ENCODE measurements around the gene SYT2. TPM values are rescaled to one million over a fixed set of nuclear protein-coding genes. Genes with fewer than 3 reads are reported as not detected.

SYT2 gene
- total RNA-seq, 1 experiment from 2014 or later: 12.1 TPM

DNA sequence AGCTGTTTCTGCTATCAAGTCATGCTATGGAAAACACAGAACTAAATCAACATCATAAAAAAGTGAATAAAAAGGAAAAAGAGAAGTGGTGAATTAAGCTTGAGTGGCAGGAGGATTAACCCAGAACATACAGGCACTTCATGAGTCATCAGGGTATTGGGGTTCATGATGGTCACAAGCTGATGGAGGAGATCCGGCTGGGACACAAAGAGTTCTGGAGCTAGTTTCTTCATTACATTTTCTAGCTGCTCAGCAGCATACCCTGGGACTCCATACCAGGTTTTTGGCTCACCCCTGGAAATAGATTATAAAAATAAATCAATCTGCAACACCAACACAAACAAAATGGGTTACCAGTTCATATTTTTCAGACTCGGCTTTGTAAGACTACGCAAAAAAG lies 42.5 kb upstream of the SYT2 start (continued):
- TF ChIP-seq, protein P1, sequence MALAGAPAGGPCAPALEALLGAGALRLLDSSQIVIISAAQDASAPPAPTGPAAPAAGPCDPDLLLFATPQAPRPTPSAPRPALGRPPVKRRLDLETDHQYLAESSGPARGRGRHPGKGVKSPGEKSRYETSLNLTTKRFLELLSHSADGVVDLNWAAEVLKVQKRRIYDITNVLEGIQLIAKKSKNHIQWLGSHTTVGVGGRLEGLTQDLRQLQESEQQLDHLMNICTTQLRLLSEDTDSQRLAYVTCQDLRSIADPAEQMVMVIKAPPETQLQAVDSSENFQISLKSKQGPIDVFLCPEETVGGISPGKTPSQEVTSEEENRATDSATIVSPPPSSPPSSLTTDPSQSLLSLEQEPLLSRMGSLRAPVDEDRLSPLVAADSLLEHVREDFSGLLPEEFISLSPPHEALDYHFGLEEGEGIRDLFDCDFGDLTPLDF (CRISPR knock-in tag; IDR thresholded peaks at IDR 0.05): no peak
- TF ChIP-seq TCF7 (CRISPR knock-in tag; IDR thresholded peaks at IDR 0.05; ENCODE audit: low read depth) (no peak), ESRRA (CRISPR knock-in tag; IDR thresholded peaks at IDR 0.05; ENCODE audit: borderline replicate concordance) (no peak)

DNA sequence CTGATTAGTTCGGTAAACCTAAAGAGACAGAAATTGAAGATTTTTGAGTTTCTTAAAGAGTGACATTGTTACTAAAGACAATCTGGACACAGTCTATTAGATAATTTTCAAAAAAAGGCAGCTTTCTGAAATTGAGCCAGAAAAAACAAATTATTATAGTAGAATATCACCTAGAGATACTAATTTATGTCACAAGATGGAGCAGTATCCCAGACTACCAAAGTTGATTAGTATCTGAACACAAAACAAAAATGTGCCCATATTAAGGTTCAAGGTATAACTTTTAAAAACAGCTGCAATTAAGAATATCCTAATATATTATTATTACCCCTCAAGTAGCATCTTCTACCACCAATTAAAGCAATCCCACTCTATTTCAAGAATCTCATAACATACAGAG lies 40.5 kb upstream of the SYT2 start:
- no peak overlapping the region for H3K27ac Mint-ChIP-seq
- no peak for TF ChIP-seq FOXJ3 (CRISPR knock-in tag; IDR thresholded peaks at IDR 0.05; ENCODE audit: borderline replicate concordance)
- peaks cover 92% of the 10 kb centered on the region for H3K36me3 Mint-ChIP-seq
- ATAC-seq (no peak), DNase-seq (ENCODE audit: low spot score) (no peak)
- no peak overlapping the region for H3K4me3 Mint-ChIP-seq
- POLR2A ChIA-PET: no interaction called here
- no peaks in the 10 kb centered on the region for H3K9me3 Mint-ChIP-seq
- CTCF ChIA-PET: no interaction called here
- no peaks in the 10 kb centered on the region for H3K27me3 Mint-ChIP-seq (ENCODE audit: low read depth)
- H3K4me1 Mint-ChIP-seq: no peaks in the 10 kb centered on the region

DNA sequence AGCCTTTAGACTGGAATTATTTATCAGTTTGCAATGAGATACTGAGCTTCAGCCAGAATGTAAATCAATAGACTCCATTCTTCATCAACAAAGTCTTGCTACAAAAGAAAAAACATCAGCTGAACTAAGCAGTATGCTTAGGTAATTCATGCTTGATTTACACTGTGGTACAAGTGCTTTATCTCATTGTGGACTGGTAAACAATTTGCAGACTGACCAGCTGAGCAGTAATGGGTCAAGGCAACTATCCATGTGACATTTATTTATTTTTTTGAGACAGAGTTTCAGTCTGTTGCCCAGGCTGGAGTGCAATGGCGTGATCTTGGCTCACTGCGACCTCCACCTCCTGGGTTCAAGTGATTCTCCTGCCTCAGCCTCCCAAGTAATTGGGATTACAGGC lies 39.8 kb upstream of the SYT2 start:
- Mint-ChIP-seq H3K4me3 (no peak overlapping the region), H3K9me3 (peaks cover 1% of the 10 kb centered on the region), H3K4me1 (no peaks in the 10 kb centered on the region), H3K27ac (no peak overlapping the region), H3K36me3 (peaks cover 92% of the 10 kb centered on the region), H3K27me3 (ENCODE audit: low read depth) (no peaks in the 10 kb centered on the region)
- ChIA-PET CTCF (no interaction called here), POLR2A (no interaction called here)
- DNase-seq (ENCODE audit: low spot score) (no peak), ATAC-seq (no peak)
- no peak for TF ChIP-seq JAZF1 (CRISPR knock-in tag; IDR thresholded peaks at IDR 0.05)
- no peak for TF ChIP-seq SP1 (CRISPR knock-in tag; conservative IDR thresholded peaks at IDR 0.05)
- no peak for TF ChIP-seq CBFB (CRISPR knock-in tag; IDR thresholded peaks at IDR 0.05; ENCODE audit: low read depth)
- TF ChIP-seq, protein P2, sequence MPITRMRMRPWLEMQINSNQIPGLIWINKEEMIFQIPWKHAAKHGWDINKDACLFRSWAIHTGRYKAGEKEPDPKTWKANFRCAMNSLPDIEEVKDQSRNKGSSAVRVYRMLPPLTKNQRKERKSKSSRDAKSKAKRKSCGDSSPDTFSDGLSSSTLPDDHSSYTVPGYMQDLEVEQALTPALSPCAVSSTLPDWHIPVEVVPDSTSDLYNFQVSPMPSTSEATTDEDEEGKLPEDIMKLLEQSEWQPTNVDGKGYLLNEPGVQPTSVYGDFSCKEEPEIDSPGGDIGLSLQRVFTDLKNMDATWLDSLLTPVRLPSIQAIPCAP (CRISPR knock-in tag; IDR thresholded peaks at IDR 0.05): no peak
- no peak for TF ChIP-seq FOXJ3 (CRISPR knock-in tag; IDR thresholded peaks at IDR 0.05; ENCODE audit: borderline replicate concordance)
- TF ChIP-seq, protein P3, sequence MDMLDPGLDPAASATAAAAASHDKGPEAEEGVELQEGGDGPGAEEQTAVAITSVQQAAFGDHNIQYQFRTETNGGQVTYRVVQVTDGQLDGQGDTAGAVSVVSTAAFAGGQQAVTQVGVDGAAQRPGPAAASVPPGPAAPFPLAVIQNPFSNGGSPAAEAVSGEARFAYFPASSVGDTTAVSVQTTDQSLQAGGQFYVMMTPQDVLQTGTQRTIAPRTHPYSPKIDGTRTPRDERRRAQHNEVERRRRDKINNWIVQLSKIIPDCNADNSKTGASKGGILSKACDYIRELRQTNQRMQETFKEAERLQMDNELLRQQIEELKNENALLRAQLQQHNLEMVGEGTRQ (CRISPR knock-in tag; IDR thresholded peaks at IDR 0.05): no peak
- TF ChIP-seq, protein P4, sequence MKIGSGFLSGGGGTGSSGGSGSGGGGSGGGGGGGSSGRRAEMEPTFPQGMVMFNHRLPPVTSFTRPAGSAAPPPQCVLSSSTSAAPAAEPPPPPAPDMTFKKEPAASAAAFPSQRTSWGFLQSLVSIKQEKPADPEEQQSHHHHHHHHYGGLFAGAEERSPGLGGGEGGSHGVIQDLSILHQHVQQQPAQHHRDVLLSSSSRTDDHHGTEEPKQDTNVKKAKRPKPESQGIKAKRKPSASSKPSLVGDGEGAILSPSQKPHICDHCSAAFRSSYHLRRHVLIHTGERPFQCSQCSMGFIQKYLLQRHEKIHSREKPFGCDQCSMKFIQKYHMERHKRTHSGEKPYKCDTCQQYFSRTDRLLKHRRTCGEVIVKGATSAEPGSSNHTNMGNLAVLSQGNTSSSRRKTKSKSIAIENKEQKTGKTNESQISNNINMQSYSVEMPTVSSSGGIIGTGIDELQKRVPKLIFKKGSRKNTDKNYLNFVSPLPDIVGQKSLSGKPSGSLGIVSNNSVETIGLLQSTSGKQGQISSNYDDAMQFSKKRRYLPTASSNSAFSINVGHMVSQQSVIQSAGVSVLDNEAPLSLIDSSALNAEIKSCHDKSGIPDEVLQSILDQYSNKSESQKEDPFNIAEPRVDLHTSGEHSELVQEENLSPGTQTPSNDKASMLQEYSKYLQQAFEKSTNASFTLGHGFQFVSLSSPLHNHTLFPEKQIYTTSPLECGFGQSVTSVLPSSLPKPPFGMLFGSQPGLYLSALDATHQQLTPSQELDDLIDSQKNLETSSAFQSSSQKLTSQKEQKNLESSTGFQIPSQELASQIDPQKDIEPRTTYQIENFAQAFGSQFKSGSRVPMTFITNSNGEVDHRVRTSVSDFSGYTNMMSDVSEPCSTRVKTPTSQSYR (CRISPR knock-in tag; IDR thresholded peaks at IDR 0.05): no peak
- TF ChIP-seq EMX1 (CRISPR knock-in tag; IDR thresholded peaks at IDR 0.05): no peak
- TF ChIP-seq FOXP1 (CRISPR knock-in tag; IDR thresholded peaks at IDR 0.05; ENCODE audit: borderline replicate concordance): no peak
- no peak for TF ChIP-seq RORB (CRISPR knock-in tag; IDR thresholded peaks at IDR 0.05)

DNA sequence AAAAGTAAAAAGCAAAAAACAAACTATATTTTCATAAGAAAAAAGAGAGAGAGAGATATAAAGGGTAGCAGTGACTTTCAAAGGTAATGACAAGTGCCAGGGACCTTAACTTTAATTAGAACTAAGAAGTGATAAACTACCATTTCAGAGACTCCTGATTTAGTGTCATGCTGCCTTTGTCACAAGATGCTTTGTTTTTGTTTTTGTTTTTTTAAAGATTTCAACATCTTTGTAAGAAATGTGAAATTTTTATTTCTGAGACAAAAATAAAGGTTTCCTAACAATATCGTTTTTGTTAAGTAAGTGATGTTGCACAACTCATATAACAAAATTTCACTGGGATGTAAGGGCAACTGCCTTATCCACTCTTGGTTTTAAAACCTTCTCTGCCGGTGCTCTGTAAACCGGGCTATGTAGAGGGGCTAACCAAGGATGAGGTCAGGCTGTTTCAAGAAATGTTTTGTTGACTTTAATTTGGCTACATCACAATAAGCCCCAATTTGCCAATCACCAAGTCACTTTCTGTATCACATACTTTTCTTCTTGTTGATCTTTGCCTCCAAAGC lies 35.2 kb upstream of the SYT2 start:
- no peak for ATAC-seq
- Mint-ChIP-seq H3K4me3 (no peak overlapping the region), H3K36me3 (peaks cover 94% of the 10 kb centered on the region), H3K27ac (no peak overlapping the region), H3K27me3 (ENCODE audit: low read depth) (no peaks in the 10 kb centered on the region), H3K9me3 (peaks cover 5% of the 10 kb centered on the region), H3K4me1 (no peaks in the 10 kb centered on the region)
- DNase-seq (ENCODE audit: low spot score): no peak
- ChIA-PET CTCF (no interaction called here), POLR2A (no interaction called here)
- TF ChIP-seq, protein P5, sequence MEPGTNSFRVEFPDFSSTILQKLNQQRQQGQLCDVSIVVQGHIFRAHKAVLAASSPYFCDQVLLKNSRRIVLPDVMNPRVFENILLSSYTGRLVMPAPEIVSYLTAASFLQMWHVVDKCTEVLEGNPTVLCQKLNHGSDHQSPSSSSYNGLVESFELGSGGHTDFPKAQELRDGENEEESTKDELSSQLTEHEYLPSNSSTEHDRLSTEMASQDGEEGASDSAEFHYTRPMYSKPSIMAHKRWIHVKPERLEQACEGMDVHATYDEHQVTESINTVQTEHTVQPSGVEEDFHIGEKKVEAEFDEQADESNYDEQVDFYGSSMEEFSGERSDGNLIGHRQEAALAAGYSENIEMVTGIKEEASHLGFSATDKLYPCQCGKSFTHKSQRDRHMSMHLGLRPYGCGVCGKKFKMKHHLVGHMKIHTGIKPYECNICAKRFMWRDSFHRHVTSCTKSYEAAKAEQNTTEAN (CRISPR knock-in tag; IDR thresholded peaks at IDR 0.05): no peak
- TF ChIP-seq SMAD4 (CRISPR knock-in tag; IDR thresholded peaks at IDR 0.05) (no peak), OVOL2 (CRISPR knock-in tag; IDR thresholded peaks at IDR 0.05; ENCODE audit: borderline replicate concordance) (no peak), ZNF138 (CRISPR knock-in tag; conservative IDR thresholded peaks at IDR 0.05) (no peak), FOXP1 (CRISPR knock-in tag; IDR thresholded peaks at IDR 0.05; ENCODE audit: borderline replicate concordance) (no peak)
- TF ChIP-seq, protein P6, sequence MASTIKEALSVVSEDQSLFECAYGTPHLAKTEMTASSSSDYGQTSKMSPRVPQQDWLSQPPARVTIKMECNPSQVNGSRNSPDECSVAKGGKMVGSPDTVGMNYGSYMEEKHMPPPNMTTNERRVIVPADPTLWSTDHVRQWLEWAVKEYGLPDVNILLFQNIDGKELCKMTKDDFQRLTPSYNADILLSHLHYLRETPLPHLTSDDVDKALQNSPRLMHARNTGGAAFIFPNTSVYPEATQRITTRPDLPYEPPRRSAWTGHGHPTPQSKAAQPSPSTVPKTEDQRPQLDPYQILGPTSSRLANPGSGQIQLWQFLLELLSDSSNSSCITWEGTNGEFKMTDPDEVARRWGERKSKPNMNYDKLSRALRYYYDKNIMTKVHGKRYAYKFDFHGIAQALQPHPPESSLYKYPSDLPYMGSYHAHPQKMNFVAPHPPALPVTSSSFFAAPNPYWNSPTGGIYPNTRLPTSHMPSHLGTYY (CRISPR knock-in tag; IDR thresholded peaks at IDR 0.05): no peak
- TF ChIP-seq, protein P7, sequence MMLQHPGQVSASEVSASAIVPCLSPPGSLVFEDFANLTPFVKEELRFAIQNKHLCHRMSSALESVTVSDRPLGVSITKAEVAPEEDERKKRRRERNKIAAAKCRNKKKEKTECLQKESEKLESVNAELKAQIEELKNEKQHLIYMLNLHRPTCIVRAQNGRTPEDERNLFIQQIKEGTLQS (CRISPR knock-in tag; conservative IDR thresholded peaks at IDR 0.05): no peak
- TF ChIP-seq, protein P8, sequence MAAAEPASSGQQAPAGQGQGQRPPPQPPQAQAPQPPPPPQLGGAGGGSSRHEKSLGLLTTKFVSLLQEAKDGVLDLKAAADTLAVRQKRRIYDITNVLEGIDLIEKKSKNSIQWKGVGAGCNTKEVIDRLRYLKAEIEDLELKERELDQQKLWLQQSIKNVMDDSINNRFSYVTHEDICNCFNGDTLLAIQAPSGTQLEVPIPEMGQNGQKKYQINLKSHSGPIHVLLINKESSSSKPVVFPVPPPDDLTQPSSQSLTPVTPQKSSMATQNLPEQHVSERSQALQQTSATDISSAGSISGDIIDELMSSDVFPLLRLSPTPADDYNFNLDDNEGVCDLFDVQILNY (CRISPR knock-in tag; IDR thresholded peaks at IDR 0.05): no peak

Measured in WTC11 (cell line).